Esophagus (tissue), 2 donors: ENCODE measurements around the gene TRIM24. TPM values are rescaled to one million over a fixed set of nuclear protein-coding genes. Genes with fewer than 3 reads are reported as not detected.
"Not testable (repeated sequence)": the region's sequence is repeated elsewhere in the genome, so short reads cannot be mapped to it uniquely, and the experiment has no call there.

Experiments used
- H3K27ac ChIP-seq, 2 donors: one replicate each; pipeline ENCODE4 v1.5.1; 2013; ENCODE audit warnings: low read depth in 2 of 2, mild to moderate bottlenecking in 2 of 2, inconsistent platforms in 1 of 2, low read length in 1 of 2, moderate library complexity in 1 of 2
- H3K27me3 ChIP-seq, 2 donors: one replicate each; pipeline ENCODE4 v1.6.1; 2013; ENCODE audit warnings: low read length in 2 of 2, control low read depth in 1 of 2, mild to moderate bottlenecking in 1 of 2; ENCODE audit not compliant: insufficient read depth in 2 of 2, control insufficient read depth in 1 of 2
- H3K36me3 ChIP-seq, 2 donors: one replicate each; pipeline ENCODE4 v1.6.1; 2013; ENCODE audit warnings: low read length in 1 of 2; ENCODE audit not compliant: control insufficient read depth in 2 of 2, insufficient read depth in 2 of 2
- H3K4me1 ChIP-seq, 2 donors: one replicate each; pipeline ENCODE4 v1.6.1; 2013; ENCODE audit warnings: low read length in 1 of 2; ENCODE audit not compliant: control insufficient read depth in 2 of 2, insufficient read depth in 2 of 2
- H3K4me3 ChIP-seq, 2 donors: one replicate each; pipeline ENCODE4 v1.5.1; 2013; ENCODE audit warnings: low read length in 2 of 2, mild to moderate bottlenecking in 2 of 2, low read depth in 1 of 2, moderate library complexity in 1 of 2
- H3K9me3 ChIP-seq, 2 donors: one replicate each; pipeline ENCODE4 v1.6.1; 2013; ENCODE audit warnings: mild to moderate bottlenecking in 2 of 2, low read depth in 1 of 2, low read length in 1 of 2, moderate library complexity in 1 of 2; ENCODE audit not compliant: control insufficient read depth in 2 of 2, insufficient read depth in 1 of 2
- WGBS, 2 donors: extraction: QIAGEN DNeasy Blood & Tissue Kit; methylation state at CpG; one replicate each; pipeline ENCODE4 v1.1.7; 2013; 5-methylcytosine and 5-hydroxymethylcytosine counted together
- polyA plus RNA-seq, 2 donors: library from polyadenylated mRNA; stranded (reverse); fragments of 200-250 nt; gene quantifications; one replicate each; pipeline ENCODE4 v1.2.3, GENCODE V29; 2013
- donor health status: healthy with polysubstance abuse.
- donor health status: Bipolar disorder and iron deficiency.

Gene TRIM24
- polyA plus RNA-seq, 2 donors: 7.8 TPM

DNA sequence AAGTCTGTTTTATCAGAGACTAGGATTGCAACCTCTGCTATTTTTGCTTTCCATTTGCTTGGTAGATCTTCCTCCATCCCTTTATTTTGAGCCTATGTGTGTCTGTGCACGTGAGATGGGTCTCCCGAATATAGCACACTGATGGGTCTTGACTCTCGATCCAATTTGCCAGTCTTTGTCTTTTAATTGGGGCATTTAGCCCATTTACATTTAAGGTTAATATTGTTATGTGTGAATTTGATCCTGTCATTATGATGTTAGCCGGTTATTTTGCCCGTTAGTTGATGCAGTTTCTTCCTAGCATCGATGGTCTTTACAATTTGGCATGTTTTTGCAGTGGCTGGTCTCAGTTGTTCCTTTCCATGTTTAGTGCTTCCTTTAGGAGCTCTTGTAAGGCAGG is 29.1 kb downstream of the TRIM24 start:
- WGBS, 2 donors: 88 to 90% methylated on average over 6 of the region's 6 CpGs
- not testable (repeated sequence) for H3K27me3 ChIP-seq, H3K27ac ChIP-seq, H3K9me3 ChIP-seq, H3K4me3 ChIP-seq, H3K4me1 ChIP-seq, H3K36me3 ChIP-seq

DNA sequence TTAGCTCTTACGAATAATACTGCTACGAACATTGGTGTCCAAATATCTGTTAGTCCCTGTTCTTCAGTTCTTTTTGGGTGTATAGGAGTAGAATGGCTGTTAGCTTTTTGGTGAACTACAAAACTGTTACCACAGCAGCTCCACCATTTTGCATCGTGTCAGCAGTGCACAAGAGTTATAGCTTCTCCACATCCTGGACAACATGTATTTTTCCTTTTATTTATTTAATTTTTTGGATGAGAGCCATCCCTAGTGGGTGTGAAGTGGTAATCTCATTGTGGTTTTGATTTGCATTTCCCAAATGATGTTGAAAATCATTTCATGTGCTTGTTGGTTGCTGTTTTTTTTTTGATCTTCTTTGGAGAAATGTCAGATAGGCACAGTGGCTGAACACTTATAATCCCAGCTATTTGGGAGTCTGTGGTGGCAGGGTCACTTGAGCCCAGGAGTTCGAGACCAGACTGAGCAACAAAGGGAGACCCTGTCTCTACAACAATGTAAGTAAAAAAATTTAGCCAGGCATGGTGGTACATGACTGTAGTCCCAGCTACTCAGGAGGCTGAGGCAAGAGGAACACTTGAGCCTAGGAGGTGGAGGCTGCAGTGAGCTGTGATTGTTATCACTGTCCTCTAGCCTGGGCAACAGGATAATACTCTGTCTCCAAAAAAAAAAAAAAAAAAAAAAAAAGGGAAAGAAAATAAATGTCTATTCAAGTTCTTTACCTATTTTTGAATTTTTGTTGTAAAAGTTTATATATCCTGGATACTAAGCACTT is 31.7 kb downstream of the TRIM24 start:
- no peaks in the 10 kb centered on the region for H3K9me3 ChIP-seq
- H3K36me3 ChIP-seq: no peaks in the 10 kb centered on the region
- WGBS, 2 donors: 92 to 95% methylated on average over 4 of the region's 4 CpGs
- H3K4me1 ChIP-seq: no peaks in the 10 kb centered on the region
- no peaks in the 10 kb centered on the region for H3K27me3 ChIP-seq
- no peak overlapping the region for H3K4me3 ChIP-seq
- H3K27ac ChIP-seq: no peak overlapping the region

DNA sequence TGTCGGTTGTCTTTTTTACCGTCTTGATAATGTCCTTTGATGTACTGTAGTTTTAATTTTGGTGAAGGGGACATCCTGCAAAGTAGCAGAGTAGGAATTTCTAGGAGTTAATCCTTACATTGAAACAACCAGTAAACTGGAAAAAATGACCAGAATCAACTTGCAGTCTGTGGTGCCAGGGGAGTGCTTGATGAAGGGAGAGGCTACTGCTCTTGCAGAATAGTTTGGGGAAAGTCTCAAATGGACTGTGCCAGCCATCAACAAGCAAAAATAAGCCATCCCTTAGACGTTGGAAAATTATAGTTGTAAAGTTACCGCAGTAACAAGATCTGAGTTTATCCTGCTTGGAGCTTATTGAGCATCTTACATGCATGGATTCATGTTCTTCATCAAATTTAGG is 32.4 kb downstream of the TRIM24 start:
- no peaks in the 10 kb centered on the region for H3K9me3 ChIP-seq
- H3K36me3 ChIP-seq: no peaks in the 10 kb centered on the region
- H3K4me1 ChIP-seq: no peaks in the 10 kb centered on the region
- 81 to 82% methylated on average over 4 of the region's 4 CpGs for WGBS, 2 donors
- no peak overlapping the region for H3K4me3 ChIP-seq
- H3K27ac ChIP-seq: no peak overlapping the region
- H3K27me3 ChIP-seq: no peaks in the 10 kb centered on the region

DNA sequence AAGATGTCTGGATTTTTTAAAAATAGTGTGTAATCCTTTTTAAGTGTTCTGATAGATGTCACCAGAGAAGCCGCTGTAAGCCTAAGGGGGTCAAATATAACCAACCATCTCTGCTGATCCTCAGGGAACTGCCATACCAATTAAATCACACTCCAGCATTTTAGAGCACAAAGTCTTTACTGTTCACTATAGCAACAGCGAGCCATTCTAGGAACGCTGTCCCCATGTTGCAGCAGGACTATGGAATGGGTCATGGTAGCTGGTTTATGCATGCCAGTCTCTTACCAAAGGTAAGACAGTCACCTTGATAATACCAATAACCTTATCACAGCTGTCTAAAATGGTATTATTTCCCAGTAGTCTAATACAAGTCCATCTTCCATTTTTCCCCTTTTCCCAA is 33.5 kb downstream of the TRIM24 start:
- Histone ChIP-seq H3K4me1 (no peaks in the 10 kb centered on the region), H3K9me3 (no peaks in the 10 kb centered on the region), H3K4me3 (no peak overlapping the region), H3K27ac (no peak overlapping the region), H3K36me3 (no peaks in the 10 kb centered on the region), H3K27me3 (no peaks in the 10 kb centered on the region)
- WGBS, 2 donors: 93 to 96% methylated on average over 3 of the region's 3 CpGs

DNA sequence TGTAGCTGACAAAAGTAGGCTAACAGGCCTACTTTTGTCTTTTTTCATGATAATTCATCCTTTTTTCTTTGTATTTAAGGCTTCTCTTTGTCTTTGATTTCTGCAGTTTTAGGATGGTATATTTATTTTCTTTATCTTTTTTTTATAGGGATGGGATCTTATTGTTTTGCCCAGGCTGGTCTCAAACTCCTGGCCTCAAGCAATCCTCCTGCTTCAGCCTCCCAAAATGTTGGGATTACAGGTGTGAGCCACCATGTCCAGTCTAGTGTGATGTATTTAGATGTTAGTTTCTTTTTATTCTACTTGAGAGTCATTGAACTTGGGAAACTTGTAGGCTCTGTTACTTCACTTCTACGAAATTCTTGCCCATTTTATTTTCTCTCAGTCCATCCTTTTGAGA is 35.4 kb downstream of the TRIM24 start:
- Histone ChIP-seq H3K36me3 (no peaks in the 10 kb centered on the region), H3K9me3 (no peaks in the 10 kb centered on the region), H3K27me3 (no peaks in the 10 kb centered on the region), H3K4me1 (no peaks in the 10 kb centered on the region), H3K4me3 (no peak overlapping the region), H3K27ac (no peak overlapping the region)
- WGBS, 2 donors: 94 to 96% methylated on average over 1 of the region's 1 CpG

DNA sequence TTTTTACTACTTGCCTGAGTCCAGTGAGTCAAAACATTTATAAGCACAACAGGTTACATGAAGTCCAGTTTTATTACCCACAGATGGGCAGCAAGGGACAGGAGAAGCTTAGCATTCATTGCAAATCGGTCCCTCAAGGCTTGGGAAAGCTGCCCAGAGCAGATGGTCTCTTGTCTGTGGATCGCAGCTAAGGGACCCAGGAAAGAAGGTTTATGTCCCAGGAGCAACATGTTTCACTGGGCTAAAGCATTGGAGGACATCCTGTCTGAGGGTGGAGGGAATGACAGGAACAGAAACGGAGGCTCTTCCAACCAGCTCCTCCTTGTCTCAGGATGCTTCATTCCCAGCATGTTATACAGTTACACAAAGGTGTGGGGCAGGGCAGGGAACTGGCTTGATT is 39.3 kb downstream of the TRIM24 start:
- Histone ChIP-seq H3K36me3 (no peaks in the 10 kb centered on the region), H3K4me1 (no peaks in the 10 kb centered on the region), H3K9me3 (no peaks in the 10 kb centered on the region), H3K4me3 (no peak overlapping the region), H3K27ac (no peak overlapping the region), H3K27me3 (no peaks in the 10 kb centered on the region)
- WGBS, 2 donors: 86 to 96% methylated on average over 3 of the region's 3 CpGs

DNA sequence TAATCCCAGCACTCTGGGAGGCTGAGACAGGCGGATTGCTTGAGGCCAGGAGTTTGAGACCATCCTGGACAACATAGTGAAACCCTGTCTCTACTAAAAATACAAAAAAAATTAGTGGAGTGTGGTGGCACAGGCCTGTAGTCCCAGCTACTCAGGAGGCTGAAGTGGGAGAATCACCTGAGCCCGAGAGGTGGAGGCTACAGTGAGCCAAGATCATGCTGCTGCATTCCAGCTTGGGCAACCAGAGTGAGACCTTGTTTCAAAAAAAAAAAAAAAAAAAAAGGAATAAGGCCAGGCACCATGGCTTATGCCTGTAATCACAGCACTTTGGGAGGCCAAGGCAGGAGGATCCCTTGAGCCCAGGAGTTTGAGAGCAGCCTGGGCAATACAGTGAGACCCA is 40.2 kb downstream of the TRIM24 start:
- not testable (repeated sequence) for H3K9me3 ChIP-seq, H3K4me1 ChIP-seq

DNA sequence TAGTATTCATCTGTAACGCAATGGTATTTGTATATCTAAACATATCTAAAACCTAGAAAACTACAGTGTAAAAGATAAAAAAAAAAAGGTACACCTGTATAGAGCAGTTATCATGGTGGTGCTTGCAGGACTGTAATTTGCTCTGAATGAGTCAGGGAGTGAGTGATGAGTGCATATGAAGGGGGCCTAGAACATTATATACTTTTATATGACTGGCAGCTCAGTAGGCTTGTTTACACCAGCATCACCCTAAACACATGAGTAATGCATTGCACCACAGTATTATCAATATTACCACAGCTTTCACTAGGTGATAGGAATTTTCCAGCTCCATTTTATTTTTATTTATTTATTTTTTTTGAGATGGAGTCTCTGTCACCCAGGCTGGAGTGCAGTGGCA is 40.8 kb downstream of the TRIM24 start:
- no peaks in the 10 kb centered on the region for H3K4me1 ChIP-seq
- H3K27ac ChIP-seq: no peak overlapping the region
- no peaks in the 10 kb centered on the region for H3K36me3 ChIP-seq
- WGBS, 2 donors: 89 to 93% methylated on average over 1 of the region's 1 CpG
- no peaks in the 10 kb centered on the region for H3K9me3 ChIP-seq
- H3K27me3 ChIP-seq: no peaks in the 10 kb centered on the region
- H3K4me3 ChIP-seq: no peak overlapping the region

More for the DNA sequence above, 40.2 kb downstream of the TRIM24 start:
- H3K4me3 ChIP-seq, H3K36me3 ChIP-seq, H3K27me3 ChIP-seq, H3K27ac ChIP-seq: not testable (repeated sequence)
- 98 to 100% methylated on average over 2 of the region's 2 CpGs for WGBS, 2 donors

DNA sequence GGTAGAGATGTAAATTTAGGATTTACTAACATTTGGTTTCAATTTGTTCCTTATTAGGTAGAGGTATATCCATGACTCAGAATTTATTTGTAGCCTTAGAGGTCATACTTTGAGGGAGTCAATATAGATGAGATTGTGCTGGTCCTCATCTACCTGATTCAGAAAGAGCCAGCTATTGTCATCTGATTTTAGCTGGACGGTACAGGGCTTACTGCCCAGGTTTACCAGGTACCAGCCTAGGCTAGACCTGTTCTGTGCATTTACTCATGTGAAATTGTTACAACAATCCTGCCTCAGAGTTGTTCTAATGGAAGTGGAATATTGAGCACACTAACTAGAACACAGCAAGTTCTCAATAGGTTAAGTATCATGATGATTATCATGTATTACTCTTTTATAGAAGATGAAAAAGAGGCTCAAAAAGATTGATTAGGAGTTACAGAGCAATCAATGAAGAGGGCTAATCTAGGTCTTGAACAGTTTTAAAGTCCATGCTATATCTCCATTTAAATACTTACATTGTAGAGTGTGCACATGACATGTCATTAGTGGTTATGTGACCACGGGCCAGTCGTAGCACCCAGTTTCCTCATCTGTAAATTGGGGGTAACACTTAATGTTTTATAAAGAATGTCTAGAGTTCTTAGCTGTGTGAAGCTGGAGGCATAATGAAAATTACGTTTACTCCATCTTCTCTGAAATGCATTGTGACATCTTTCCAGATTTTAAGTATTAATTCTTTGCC is 42.1 kb downstream of the TRIM24 start:
- Histone ChIP-seq H3K9me3 (no peaks in the 10 kb centered on the region), H3K27ac (no peak overlapping the region), H3K27me3 (no peaks in the 10 kb centered on the region), H3K36me3 (no peaks in the 10 kb centered on the region), H3K4me1 (no peaks in the 10 kb centered on the region), H3K4me3 (no peak overlapping the region)
- 83 to 84% methylated on average over 4 of the region's 4 CpGs for WGBS, 2 donors
